ENCODE measurements around the gene TFF1.

Gene TFF1

GRCh38 chr21:42379426-42380215 is 13.3 kb upstream of the TFF1 start:
- DNase-seq = no peak

- DNase-seq = no peak
Observed at GRCh38 chr21:42378418-42378817, 12.1 kb upstream of the TFF1 start.

- no peak for DNase-seq
Observed at GRCh38 chr21:42377951-42378340, 11.6 kb upstream of the TFF1 start.

GRCh38 chr21:42377211-42377950 is 11.0 kb upstream of the TFF1 start:
- no peak for DNase-seq

- DNase-seq = no peak
Observed at GRCh38 chr21:42376338-42376982, 10.1 kb upstream of the TFF1 start.

GRCh38 chr21:42375966-42376337 is 9.6 kb upstream of the TFF1 start:
- no peak for DNase-seq

- DNase-seq = no peak
Observed at GRCh38 chr21:42375506-42375905, 9.2 kb upstream of the TFF1 start.

- DNase-seq = no peak
Observed at GRCh38 chr21:42374864-42375499, 8.6 kb upstream of the TFF1 start.

GRCh38 chr21:42374457-42374856 is 8.1 kb upstream of the TFF1 start:
- no peak for DNase-seq

GRCh38 chr21:42373908-42374455 is 7.6 kb upstream of the TFF1 start:
- DNase-seq = no peak

- no peak for DNase-seq
Observed at GRCh38 chr21:42373196-42373907, 7.0 kb upstream of the TFF1 start.

- DNase-seq = no peak
Observed at GRCh38 chr21:42370894-42371654, 4.7 kb upstream of the TFF1 start.

GRCh38 chr21:42369821-42370220 is 3.5 kb upstream of the TFF1 start:
- no peak for DNase-seq

- DNase-seq = no peak
Observed at GRCh38 chr21:42367367-42368165, 1.2 kb upstream of the TFF1 start.

GRCh38 chr21:42365770-42366169 is 565 bp downstream of the TFF1 start:
- no peak for DNase-seq

- DNase-seq = no peak
Observed at GRCh38 chr21:42364304-42364865, 1.9 kb downstream of the TFF1 start.

- DNase-seq = no peak
Observed at GRCh38 chr21:42363312-42363711, 3.0 kb downstream of the TFF1 start.

- DNase-seq = no peak
Observed at GRCh38 chr21:42362700-42363099, 3.6 kb downstream of the TFF1 start.

GRCh38 chr21:42362198-42362597 is 4.1 kb downstream of the TFF1 start:
- DNase-seq = no peak

- no peak for DNase-seq
Observed at GRCh38 chr21:42361286-42361685, 5.0 kb downstream of the TFF1 start.

Measured in CD4-positive, alpha-beta T cell treated with Interferon alpha-2 for 1 hour (primary cell).